HepG2 (cell line): Measurements from ENCODE around the gene DNAI4. TPM values are rescaled to one million over a fixed set of nuclear protein-coding genes. Genes with fewer than 3 reads are reported as not detected.

Experiments
- DMAP1 ChIP-seq: IDR thresholded peaks from 2 replicates; pipeline ENCODE4 v1.6.1; 2016
- DPF2 ChIP-seq: sonication (generic); formaldehyde crosslinking; IDR thresholded peaks from 2 replicates; pipeline ENCODE4 v1.4.0; 2020; ENCODE audit warnings: mild to moderate bottlenecking, low read depth, missing genetic modification reagents, borderline replicate concordance
- EHMT2 ChIP-seq: fragments of 200-600 bp; sonication (generic); IDR thresholded peaks from 2 replicates; pipeline ENCODE4 v1.7.0; 2017; ENCODE audit warnings: antibody characterized with exemption, low read depth, low read length, borderline replicate concordance
- IRF2 ChIP-seq: IDR thresholded peaks from 2 replicates; pipeline ENCODE4 v1.6.1; 2018; ENCODE audit warnings: missing genetic modification reagents, missing compliant biosample characterization
- KLF16 ChIP-seq, 2 experiments: sonication (generic) in 1 of 2; formaldehyde crosslinking in 1 of 2; IDR thresholded peaks; 2 replicates each; pipeline versions ENCODE4 v1.6.1 to v1.8.0; 2016 to 2023; ENCODE audit warnings: missing genetic modification reagents in 2 of 2, missing compliant biosample characterization in 1 of 2
- MAFF ChIP-seq: IDR thresholded peaks from 2 replicates; pipeline ENCODE4 v1.6.1; 2011; ENCODE audit warnings: low read depth, low read length, improper control_type of control experiment
- MYNN ChIP-seq: sonication (generic); formaldehyde crosslinking; IDR thresholded peaks from 2 replicates; pipeline ENCODE4 v1.4.0; 2020; ENCODE audit warnings: mild to moderate bottlenecking, low read depth, missing genetic modification reagents
- NFKBIZ ChIP-seq: IDR thresholded peaks from 2 replicates; pipeline ENCODE4 v1.6.1; 2018; ENCODE audit warnings: missing genetic modification reagents, missing compliant biosample characterization
- RBFOX2 ChIP-seq: fragments of 200-400 bp; formaldehyde crosslinking; IDR thresholded peaks from 2 replicates; pipeline ENCODE4 v1.6.1; 2017; ENCODE audit warnings: low read depth, mild to moderate bottlenecking, low read length
- RBM22 ChIP-seq: fragments of 200-400 bp; formaldehyde crosslinking; optimal IDR thresholded peaks from 2 replicates; pipeline ENCODE3; 2017; ENCODE audit warnings: mild to moderate bottlenecking, low read length, moderate library complexity
- SMAD9 ChIP-seq: sonication (generic); formaldehyde crosslinking; IDR thresholded peaks from 2 replicates; pipeline ENCODE4 v1.5.1; 2020; ENCODE audit warnings: mild to moderate bottlenecking, missing genetic modification reagents
- SOX13 ChIP-seq, 3 experiments: fragments of 450-650 bp in 1 of 3; sonication (generic) in 1 of 3; formaldehyde crosslinking in 1 of 3; IDR thresholded peaks in 2 of 3; conservative IDR thresholded peaks in 1 of 3; 2 replicates each; pipeline versions ENCODE4 v1.5.0 to v1.6.1; 2016 to 2020; ENCODE audit warnings: antibody characterized with exemption in 1 of 3, mild to moderate bottlenecking in 1 of 3, missing compliant biosample characterization in 1 of 3, missing genetic modification reagents in 1 of 3, moderate library complexity in 1 of 3
- SRSF9 ChIP-seq: fragments of 200-400 bp; formaldehyde crosslinking; IDR thresholded peaks from 2 replicates; pipeline ENCODE4 v1.6.1; 2018; ENCODE audit warnings: borderline replicate concordance, mild to moderate bottlenecking, low read depth, low read length; ENCODE audit not compliant: insufficient read depth, poor library complexity, severe bottlenecking
- ZC3H4 ChIP-seq: sonication (generic); formaldehyde crosslinking; IDR thresholded peaks from 2 replicates; pipeline ENCODE4 v1.4.0; 2020; ENCODE audit warnings: missing genetic modification reagents, borderline replicate concordance
- ZNF263 ChIP-seq: sonication (generic); formaldehyde crosslinking; IDR thresholded peaks from 2 replicates; pipeline ENCODE4 v1.4.0; 2020; ENCODE audit warnings: missing genetic modification reagents
- ZNF382 ChIP-seq: sonication (generic); formaldehyde crosslinking; IDR thresholded peaks from 2 replicates; pipeline ENCODE4 v1.5.0; 2020; ENCODE audit warnings: missing genetic modification reagents, mild to moderate bottlenecking, borderline replicate concordance
- ZNF670 ChIP-seq: sonication (generic); formaldehyde crosslinking; IDR thresholded peaks from 2 replicates; pipeline ENCODE4 v1.8.0; 2022; ENCODE audit warnings: mild to moderate bottlenecking, missing genetic modification reagents, borderline replicate concordance
- ZNF720 ChIP-seq: sonication (generic); formaldehyde crosslinking; IDR thresholded peaks from 2 replicates; pipeline ENCODE4 v1.4.0; 2020; ENCODE audit warnings: missing genetic modification reagents
- ZNF850 ChIP-seq: sonication (generic); formaldehyde crosslinking; conservative IDR thresholded peaks from 2 replicates; pipeline ENCODE4 v1.9.0; 2021; ENCODE audit warnings: mild to moderate bottlenecking, missing genetic modification reagents
- polyA plus RNA-seq, 8 experiments: library from polyadenylated mRNA; depleted of rRNA in 3 of 8; stranded (reverse) in 7 of 8; unstranded in 1 of 8; fragments of >200 nt; fragmentation: Illumina TruSeq in 4 of 8; extraction: Trizol in 4 of 8; gene quantifications; 2 replicates each; pipeline versions ENCODE4 v1.2.1 to v1.2.3, GENCODE V29; 2011 to 2016; ENCODE audit warnings: low read depth in 4 of 8, missing spikeins in 1 of 8, mixed read lengths in 1 of 8; ENCODE audit not compliant: insufficient read depth in 1 of 8
- total RNA-seq, 5 experiments: library from RNA; depleted of rRNA; stranded (reverse); fragments of >200 nt; fragmentation: Illumina TruSeq; extraction: Trizol; gene quantifications; 2 replicates each; pipeline ENCODE4 v1.2.3, GENCODE V29; 2016; ENCODE audit warnings: low read depth in 1 of 5
- TF ChIP-seq, protein P1 (sequence below): sonication (generic); formaldehyde crosslinking; IDR thresholded peaks from 2 replicates; pipeline ENCODE4 v1.5.0; 2020; ENCODE audit warnings: missing genetic modification reagents
- TF ChIP-seq, protein P2 (sequence below): sonication (generic); formaldehyde crosslinking; IDR thresholded peaks from 2 replicates; pipeline ENCODE4 v1.5.0; 2020; ENCODE audit warnings: mild to moderate bottlenecking, missing genetic modification reagents
- TF ChIP-seq, protein P3 (sequence below): sonication (generic); formaldehyde crosslinking; IDR thresholded peaks from 2 replicates; pipeline ENCODE4 v1.5.0; 2020; ENCODE audit warnings: missing genetic modification reagents
- TF ChIP-seq, protein P4 (sequence below): sonication (generic); formaldehyde crosslinking; IDR thresholded peaks from 2 replicates; pipeline ENCODE4 v1.5.0; 2020; ENCODE audit warnings: mild to moderate bottlenecking, missing genetic modification reagents, moderate library complexity

Gene DNAI4
- total and polyA plus RNA-seq, 2 of the 13 experiments (the other 11 are each of a cell fraction or from before 2014, with no cell fraction given), result 0.04 to 0.08 TPM

DNA sequence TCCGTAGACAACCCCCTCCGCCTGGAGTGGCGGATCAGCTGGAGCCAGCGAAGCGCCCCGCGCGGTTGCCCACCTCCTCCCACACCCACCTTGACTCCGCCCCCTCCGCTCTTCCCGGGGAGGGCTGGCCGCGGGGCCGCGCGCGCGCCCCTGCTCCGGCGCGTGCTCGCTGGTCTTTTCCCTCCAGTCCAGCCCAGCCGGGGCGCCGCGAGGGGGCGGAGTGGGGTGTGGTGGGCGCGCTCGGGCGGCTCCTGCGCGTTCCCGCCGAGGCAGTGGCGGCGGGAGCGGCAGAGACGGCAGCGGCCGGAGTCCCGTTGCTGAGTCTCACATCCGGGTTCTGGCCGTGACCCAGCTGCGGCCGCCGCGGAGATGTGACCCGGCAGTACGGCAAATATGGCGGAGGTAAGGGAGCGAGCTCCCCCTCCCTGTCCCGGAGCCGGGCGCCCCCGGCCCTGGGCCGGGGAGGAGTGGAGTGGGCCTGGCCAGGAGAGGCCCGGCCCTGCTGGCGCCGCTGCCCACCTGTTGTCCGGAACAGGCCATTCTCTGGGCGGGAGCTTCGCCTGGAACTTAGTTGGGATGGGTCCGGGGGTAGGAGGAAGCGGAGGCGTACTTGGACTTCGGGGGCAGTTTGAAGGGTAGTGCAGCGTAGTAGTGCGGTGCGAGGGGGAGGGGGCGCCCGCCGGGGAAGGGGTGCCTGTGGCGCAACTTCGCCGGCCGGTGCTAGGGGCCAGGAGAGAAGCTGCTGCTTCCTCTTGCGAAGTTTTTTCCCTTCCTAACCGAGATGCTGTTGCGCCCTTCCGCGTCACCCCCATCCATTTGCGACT, 5.6 kb upstream of the DNAI4 start (continued):
- TF ChIP-seq, protein P1, sequence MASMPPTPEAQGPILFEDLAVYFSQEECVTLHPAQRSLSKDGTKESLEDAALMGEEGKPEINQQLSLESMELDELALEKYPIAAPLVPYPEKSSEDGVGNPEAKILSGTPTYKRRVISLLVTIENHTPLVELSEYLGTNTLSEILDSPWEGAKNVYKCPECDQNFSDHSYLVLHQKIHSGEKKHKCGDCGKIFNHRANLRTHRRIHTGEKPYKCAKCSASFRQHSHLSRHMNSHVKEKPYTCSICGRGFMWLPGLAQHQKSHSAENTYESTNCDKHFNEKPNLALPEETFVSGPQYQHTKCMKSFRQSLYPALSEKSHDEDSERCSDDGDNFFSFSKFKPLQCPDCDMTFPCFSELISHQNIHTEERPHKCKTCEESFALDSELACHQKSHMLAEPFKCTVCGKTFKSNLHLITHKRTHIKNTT, result no peak
- TF ChIP-seq, protein P2, sequence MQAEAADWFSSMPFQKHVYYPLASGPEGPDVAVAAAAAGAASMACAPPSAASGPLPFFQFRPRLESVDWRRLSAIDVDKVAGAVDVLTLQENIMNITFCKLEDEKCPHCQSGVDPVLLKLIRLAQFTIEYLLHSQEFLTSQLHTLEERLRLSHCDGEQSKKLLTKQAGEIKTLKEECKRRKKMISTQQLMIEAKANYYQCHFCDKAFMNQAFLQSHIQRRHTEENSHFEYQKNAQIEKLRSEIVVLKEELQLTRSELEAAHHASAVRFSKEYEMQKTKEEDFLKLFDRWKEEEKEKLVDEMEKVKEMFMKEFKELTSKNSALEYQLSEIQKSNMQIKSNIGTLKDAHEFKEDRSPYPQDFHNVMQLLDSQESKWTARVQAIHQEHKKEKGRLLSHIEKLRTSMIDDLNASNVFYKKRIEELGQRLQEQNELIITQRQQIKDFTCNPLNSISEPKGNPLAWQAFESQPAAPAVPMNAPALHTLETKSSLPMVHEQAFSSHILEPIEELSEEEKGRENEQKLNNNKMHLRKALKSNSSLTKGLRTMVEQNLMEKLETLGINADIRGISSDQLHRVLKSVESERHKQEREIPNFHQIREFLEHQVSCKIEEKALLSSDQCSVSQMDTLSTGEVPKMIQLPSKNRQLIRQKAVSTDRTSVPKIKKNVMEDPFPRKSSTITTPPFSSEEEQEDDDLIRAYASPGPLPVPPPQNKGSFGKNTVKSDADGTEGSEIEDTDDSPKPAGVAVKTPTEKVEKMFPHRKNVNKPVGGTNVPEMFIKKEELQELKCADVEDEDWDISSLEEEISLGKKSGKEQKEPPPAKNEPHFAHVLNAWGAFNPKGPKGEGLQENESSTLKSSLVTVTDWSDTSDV (CRISPR knock-in tag), result 0 out of 2 replicates have a peak, but pooled peaks have one; percentile 55
- TF ChIP-seq RBFOX2 (peak; percentile 96), ZNF850 (no peak), ZNF720 (CRISPR knock-in tag) (no peak), DPF2 (CRISPR knock-in tag) (no peak), SMAD9 (no peak), MAFF (no peak), ZC3H4 (no peak), KLF16 (CRISPR knock-in tag; IDR thresholded peaks at IDR 0.05) (no peak), ZNF382 (CRISPR knock-in tag) (no peak), MYNN (CRISPR knock-in tag) (no peak), DMAP1 (peak; percentile 63), NFKBIZ (CRISPR knock-in tag) (no peak), ZNF263 (no peak; the same call in 1 of the 2 replicates), ZNF670 (no peak), EHMT2 (no peak), SOX13 (IDR thresholded peaks at IDR 0.05) (no peak), SOX13 (CRISPR knock-in tag; conservative IDR thresholded peaks at IDR 0.05 in 1 of 2, IDR thresholded peaks at IDR 0.05 in 1 of 2) (peak in 1 of 2 experiments; percentile 34; a peak in 1 of 4 replicates), SRSF9 (no peak), RBM22 (no peak), IRF2 (CRISPR knock-in tag) (no peak; the same call in 1 of the 2 replicates)
- TF ChIP-seq, protein P3, sequence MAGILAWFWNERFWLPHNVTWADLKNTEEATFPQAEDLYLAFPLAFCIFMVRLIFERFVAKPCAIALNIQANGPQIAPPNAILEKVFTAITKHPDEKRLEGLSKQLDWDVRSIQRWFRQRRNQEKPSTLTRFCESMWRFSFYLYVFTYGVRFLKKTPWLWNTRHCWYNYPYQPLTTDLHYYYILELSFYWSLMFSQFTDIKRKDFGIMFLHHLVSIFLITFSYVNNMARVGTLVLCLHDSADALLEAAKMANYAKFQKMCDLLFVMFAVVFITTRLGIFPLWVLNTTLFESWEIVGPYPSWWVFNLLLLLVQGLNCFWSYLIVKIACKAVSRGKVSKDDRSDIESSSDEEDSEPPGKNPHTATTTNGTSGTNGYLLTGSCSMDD (CRISPR knock-in tag), result no peak
- TF ChIP-seq, protein P4, sequence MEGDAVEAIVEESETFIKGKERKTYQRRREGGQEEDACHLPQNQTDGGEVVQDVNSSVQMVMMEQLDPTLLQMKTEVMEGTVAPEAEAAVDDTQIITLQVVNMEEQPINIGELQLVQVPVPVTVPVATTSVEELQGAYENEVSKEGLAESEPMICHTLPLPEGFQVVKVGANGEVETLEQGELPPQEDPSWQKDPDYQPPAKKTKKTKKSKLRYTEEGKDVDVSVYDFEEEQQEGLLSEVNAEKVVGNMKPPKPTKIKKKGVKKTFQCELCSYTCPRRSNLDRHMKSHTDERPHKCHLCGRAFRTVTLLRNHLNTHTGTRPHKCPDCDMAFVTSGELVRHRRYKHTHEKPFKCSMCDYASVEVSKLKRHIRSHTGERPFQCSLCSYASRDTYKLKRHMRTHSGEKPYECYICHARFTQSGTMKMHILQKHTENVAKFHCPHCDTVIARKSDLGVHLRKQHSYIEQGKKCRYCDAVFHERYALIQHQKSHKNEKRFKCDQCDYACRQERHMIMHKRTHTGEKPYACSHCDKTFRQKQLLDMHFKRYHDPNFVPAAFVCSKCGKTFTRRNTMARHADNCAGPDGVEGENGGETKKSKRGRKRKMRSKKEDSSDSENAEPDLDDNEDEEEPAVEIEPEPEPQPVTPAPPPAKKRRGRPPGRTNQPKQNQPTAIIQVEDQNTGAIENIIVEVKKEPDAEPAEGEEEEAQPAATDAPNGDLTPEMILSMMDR (CRISPR knock-in tag), result peak; percentile 55; the same call in 1 of the 2 replicates
